Heart left ventricle (tissue), 16 donors: ENCODE measurements around the gene HAND2. TPM values are rescaled to one million over a fixed set of nuclear protein-coding genes. Genes with fewer than 3 reads are reported as not detected.

Experiments
- ATAC-seq, 4 donors: fragments of 200-7000 bp; cut with Tn5 transposase; one replicate each; pipeline ENCODE4 v1.9.1; 2020 to 2022; ENCODE audit warnings: moderate library complexity in 4 of 4, mild to moderate bottlenecking in 3 of 4, moderate number of reproducible peaks in 1 of 4
- DNase-seq, 5 donors: peaks; one replicate each; pipeline ENCODE4 v3.0.0-alpha.2; 2020
- H3K27ac ChIP-seq, 12 donors: fragments of 200-600 bp; sonication (generic) in 4 of 12; one replicate each; pipeline versions ENCODE4 v1.5.0 to v1.8.0; 2016 to 2022; ENCODE audit warnings: mild to moderate bottlenecking in 2 of 12
- H3K27me3 ChIP-seq, 9 donors: fragments of 200-600 bp; sonication (generic) in 2 of 9; one replicate each; pipeline versions ENCODE4 v1.5.1 to v1.8.0; 2016 to 2022; ENCODE audit warnings: mild to moderate bottlenecking in 3 of 9
- H3K36me3 ChIP-seq, 9 donors: fragments of 200-600 bp; sonication (generic) in 2 of 9; one replicate each; pipeline versions ENCODE4 v1.5.0 to v1.8.0; 2018 to 2022; ENCODE audit warnings: mild to moderate bottlenecking in 2 of 9
- H3K4me1 ChIP-seq, 12 donors: fragments of 200-600 bp; sonication (generic) in 4 of 12; one replicate each; pipeline versions ENCODE4 v1.5.0 to v1.8.0; 2016 to 2022; ENCODE audit warnings: mild to moderate bottlenecking in 3 of 12
- H3K4me3 ChIP-seq, 12 donors: fragments of 200-600 bp; sonication (generic) in 4 of 12; one replicate each; pipeline versions ENCODE4 v1.5.0 to v1.8.0; 2017 to 2022; ENCODE audit warnings: mild to moderate bottlenecking in 9 of 12, moderate library complexity in 4 of 12
- H3K9me3 ChIP-seq, 12 donors: fragments of 200-600 bp; sonication (generic) in 4 of 12; one replicate each; pipeline versions ENCODE4 v1.5.0 to v1.8.0; 2016 to 2022; ENCODE audit warnings: mild to moderate bottlenecking in 1 of 12
- POLR2A ChIP-seq, 2 donors: fragments of 450-650 bp; IDR thresholded peaks; one replicate each; pipeline ENCODE4 v1.6.1; 2017; ENCODE audit warnings: antibody characterized with exemption in 2 of 2, mild to moderate bottlenecking in 2 of 2, moderate library complexity in 2 of 2
- WGBS, 4 donors: extraction: QIAGEN DNeasy Blood & Tissue Kit in 2 of 4; methylation state at CpG; one replicate each; pipeline versions ENCODE4 v1.1.5 to v1.1.7; 2013 to 2018; 5-methylcytosine and 5-hydroxymethylcytosine counted together
- intact Hi-C, 10 donors: fragments of 100-400 bp; cut with DNase I; formaldehyde crosslinking; loops; one replicate each; pipeline versions ENCODE4 v1.11.1 to v1.14.2; 2022
- polyA plus RNA-seq, 2 donors: library from polyadenylated mRNA; stranded (reverse); fragments of 200-250 nt; gene quantifications; one replicate each; pipeline ENCODE4 v1.2.3, GENCODE V29; 2013
- total RNA-seq, 9 donors: library from RNA; depleted of rRNA in 2 of 9; stranded (reverse); fragments of >200 nt in 2 of 9; fragmentation: NEBNext Ultra II Directional in 3 of 9; extraction: Animal tissue kit (Norgen Biotek cat#: 25700) in 3 of 9; gene quantifications; one replicate each; pipeline versions ENCODE4 v1.1.0 to v1.2.4, GENCODE V29; 2016 to 2023
- TF ChIP-seq, protein P1 (sequence below), 12 donors: fragments of 200-600 bp; sonication (generic) in 4 of 12; IDR thresholded peaks; one replicate each; pipeline versions ENCODE4 v1.5.0 to v1.8.0; 2018 to 2022; ENCODE audit warnings: antibody characterized with exemption in 12 of 12, mild to moderate bottlenecking in 5 of 12
- donor health status: ischemic (EF 13 %, LVEDD 7.1; RV severe dilation, severe dysfunction).
- donor health status: healthy with polysubstance abuse.
- donor health status: DM: no; HTN: yes; CAD: no.
- donor health status: DM: no; HTN: no; CAD: no.
- donor health status: ischemic (EF 25% LVEDD 6.9; RV normal size, moderate dysfunction).
- donor health status: ischemic (EF 25% LVEDD 5.7; RV mildly dilated, moderate dysfunction).
- donor health status: healthy.
- donor health status: DM: yes; HTN: yes; CAD: no.
- donor health status: ischemic (EF 35%, LVEDD 5.7; RV mildly dilated, moderate dysfunction).
- donor health status: nonischemic (EF 11% LVEDD 7.7; RV severe dilation, severe dysfunction).
- donor health status: DM: yes; HTN: yes; CAD: no.
- donor health status: PGD.
- donor health status: ischemic (EF 29% LVEDD 5.4; RV normal size, mild dysfunction).
- donor health status: nonischemic (EF 23%, LVEDD 6.1; RV moderate dilation, normal function).

The HAND2 gene
- total and polyA plus RNA-seq, 11 donors = 72.8 to 188 (median 126) TPM

DNA sequence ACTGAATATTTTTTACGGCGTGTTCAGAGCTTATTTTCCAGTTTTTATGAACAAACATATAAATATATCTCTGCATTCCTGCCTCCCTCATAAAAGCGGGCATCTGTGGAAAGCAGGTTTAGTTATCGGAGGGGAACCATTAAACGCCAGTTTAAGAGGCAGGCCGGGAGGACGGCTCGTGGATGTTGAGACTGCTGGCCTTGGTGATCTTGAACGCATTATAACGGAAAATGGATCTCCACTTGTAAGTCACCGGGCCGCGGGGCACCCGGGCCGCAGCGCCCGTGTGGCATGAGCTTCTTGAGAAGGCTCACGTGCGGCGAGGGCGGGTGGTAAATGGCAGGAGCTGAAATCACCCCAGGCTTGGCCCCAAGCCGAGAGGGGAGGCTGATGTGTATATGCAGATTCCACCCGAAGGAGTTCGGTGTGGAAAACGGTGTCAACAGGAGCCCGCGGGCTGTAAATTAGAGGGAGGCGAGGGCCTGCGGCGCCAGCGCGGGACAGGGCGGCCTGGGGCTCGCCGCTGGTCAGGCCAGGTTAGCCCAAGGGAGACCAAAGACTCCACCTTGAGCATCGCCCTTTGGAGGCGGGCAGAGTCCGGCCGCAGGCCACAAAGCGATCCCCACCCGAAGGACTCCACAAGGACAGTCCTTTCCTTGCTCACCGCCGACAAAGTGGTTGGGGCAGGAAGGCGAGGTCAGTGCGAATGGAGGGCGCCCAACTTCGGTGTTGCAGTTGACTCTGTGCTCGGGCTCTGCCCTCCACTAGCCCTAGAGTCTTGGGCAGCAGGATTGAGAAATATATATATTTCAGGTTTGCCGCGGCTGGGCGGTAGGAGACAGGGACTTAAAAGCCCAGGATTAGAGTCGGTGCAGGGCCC lies 1.3 kb upstream of the HAND2 start:
- intact Hi-C loops = loop anchor here in 8 of 10 donors (2.0 to 10.0 kb wide), 8 partner anchors 23 to 216 kb away; no protein-coding TSS in a partner anchor
- H3K9me3 ChIP-seq = no peaks in the 10 kb centered on the region
- H3K27ac ChIP-seq = peak overlapping the region; percentile 72 to 99 (median 94)
- peaks cover 0 to 96% (median 11%) of the 10 kb centered on the region in 9 donors for H3K27me3 ChIP-seq
- 18 to 29% (median 25%) methylated on average over 47 to 52 of the region's 52 CpGs for WGBS, 4 donors
- DNase-seq (peak; percentile 63 to 86 (median 72)), ATAC-seq (peak in 3 of 4 donors; percentile 32 to 36 (median 34))
- H3K4me1 ChIP-seq = peaks cover 0 to 8% (median 3%) of the 10 kb centered on the region in 12 donors
- peak overlapping the region; percentile 33 to 95 (median 82) for H3K4me3 ChIP-seq
- peaks cover 0 to 4% (median 0%) of the 10 kb centered on the region in 9 donors for H3K36me3 ChIP-seq
- TF ChIP-seq, protein P1, sequence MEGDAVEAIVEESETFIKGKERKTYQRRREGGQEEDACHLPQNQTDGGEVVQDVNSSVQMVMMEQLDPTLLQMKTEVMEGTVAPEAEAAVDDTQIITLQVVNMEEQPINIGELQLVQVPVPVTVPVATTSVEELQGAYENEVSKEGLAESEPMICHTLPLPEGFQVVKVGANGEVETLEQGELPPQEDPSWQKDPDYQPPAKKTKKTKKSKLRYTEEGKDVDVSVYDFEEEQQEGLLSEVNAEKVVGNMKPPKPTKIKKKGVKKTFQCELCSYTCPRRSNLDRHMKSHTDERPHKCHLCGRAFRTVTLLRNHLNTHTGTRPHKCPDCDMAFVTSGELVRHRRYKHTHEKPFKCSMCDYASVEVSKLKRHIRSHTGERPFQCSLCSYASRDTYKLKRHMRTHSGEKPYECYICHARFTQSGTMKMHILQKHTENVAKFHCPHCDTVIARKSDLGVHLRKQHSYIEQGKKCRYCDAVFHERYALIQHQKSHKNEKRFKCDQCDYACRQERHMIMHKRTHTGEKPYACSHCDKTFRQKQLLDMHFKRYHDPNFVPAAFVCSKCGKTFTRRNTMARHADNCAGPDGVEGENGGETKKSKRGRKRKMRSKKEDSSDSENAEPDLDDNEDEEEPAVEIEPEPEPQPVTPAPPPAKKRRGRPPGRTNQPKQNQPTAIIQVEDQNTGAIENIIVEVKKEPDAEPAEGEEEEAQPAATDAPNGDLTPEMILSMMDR (IDR thresholded peaks at IDR 0.05) = no peak
- no peak for TF ChIP-seq POLR2A (IDR thresholded peaks at IDR 0.05)

DNA sequence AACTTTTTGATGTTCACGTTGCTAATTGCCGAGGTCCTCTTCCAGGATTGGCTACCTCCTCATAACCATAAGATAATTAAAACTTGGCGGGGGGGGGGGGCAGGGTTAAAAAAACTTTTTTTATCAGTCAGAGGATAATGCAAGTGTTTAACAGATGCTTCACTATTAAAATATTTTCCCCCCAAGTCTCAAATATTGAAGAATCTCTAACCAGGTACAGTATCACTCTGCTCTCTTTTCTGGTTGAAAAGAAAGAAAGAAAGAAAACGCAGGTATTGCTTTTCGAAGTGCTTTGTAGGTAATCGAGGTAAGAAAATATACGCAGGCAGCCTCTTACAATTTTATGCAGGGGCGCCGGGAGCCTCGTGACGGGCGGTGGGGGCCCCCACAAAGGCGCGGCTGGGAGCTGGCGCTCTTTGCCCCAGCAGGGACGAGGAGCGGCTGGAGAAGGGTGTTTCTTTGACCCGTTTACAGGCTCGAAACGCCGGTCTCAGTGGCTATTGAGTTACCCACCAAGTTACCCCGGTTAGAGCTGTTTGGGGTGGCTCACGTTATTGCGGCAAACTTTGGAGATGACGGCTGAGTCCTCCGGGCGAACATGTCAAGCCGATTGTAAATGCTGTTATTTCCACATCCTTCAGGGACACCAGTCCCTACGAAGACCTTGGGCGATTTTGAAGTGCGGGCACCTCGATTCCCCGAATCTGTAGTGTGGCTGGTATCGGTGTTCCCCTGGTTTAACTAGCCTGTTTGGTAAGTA lies 477 bp upstream of the HAND2 start:
- H3K4me1 ChIP-seq = peaks cover 0 to 7% (median 3%) of the 10 kb centered on the region in 12 donors
- intact Hi-C loops = loop anchor here in 8 of 10 donors (2.0 to 10.0 kb wide), 8 partner anchors 22 to 217 kb away; no protein-coding TSS in a partner anchor
- H3K9me3 ChIP-seq = no peaks in the 10 kb centered on the region
- peak overlapping the region; percentile 60 to 95 (median 82) for H3K4me3 ChIP-seq
- ATAC-seq = peak in 1 of 4 donors; percentile 15
- TF ChIP-seq, protein P1 (IDR thresholded peaks at IDR 0.05) = no peak
- no peak for TF ChIP-seq POLR2A (IDR thresholded peaks at IDR 0.05)
- no peak for DNase-seq
- 4 to 8% (median 6%) methylated on average over 28 to 34 of the region's 34 CpGs for WGBS, 4 donors
- peaks cover 0 to 7% (median 0%) of the 10 kb centered on the region in 9 donors for H3K36me3 ChIP-seq
- H3K27me3 ChIP-seq = peaks cover 0 to 96% (median 11%) of the 10 kb centered on the region in 9 donors
- H3K27ac ChIP-seq = peak overlapping the region; percentile 72 to 99 (median 94)

DNA sequence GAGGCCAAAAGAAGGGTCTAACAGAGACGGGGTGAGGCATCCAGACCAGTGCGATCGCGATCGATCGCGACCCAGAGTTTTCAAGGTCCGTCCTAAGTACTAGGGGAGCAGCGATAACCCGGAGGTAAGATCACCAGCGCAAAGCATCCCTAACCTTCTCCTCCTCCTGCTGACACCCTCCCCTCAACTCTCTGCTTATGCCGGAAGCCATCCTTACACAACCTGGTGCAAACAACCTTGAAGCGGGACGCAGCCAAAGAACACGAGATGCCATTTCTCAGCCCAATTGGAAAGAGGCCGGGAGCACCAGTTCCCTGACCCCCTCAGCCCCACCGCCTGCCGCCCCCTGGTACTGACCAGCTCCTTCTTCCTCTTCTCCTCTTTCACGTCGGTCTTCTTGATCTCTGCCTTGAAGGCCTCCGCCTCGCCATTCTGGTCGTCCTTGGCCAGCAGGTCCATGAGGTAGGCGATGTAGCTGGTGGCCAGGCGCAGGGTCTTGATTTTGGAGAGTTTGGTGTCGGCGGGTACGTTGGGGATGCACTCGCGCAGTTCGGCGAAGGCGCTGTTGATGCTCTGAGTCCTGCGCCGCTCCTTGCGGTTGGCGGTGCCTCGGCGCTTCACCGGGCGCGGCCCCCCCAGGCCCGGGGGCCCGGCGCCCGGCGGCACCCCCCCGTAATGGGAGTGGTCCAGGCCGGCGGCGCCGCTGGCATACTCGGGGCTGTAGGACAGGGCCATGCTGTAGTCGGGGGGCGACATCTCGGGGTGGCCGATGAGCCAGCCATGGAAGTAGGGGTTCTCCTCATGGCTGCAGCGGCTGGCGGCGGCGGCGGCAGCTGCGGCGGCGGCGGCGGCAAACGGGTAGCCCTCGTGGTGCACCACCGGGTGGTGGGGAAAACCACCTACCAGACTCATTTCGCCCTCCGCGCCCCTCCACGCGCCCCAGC lies 1.4 kb downstream of the HAND2 start:
- Histone ChIP-seq H3K36me3 (peaks cover 0 to 7% (median 0%) of the 10 kb centered on the region in 9 donors), H3K27ac (peak overlapping the region; percentile 83 to 99 (median 95)), H3K9me3 (no peaks in the 10 kb centered on the region), H3K4me3 (peak overlapping the region; percentile 54 to 95 (median 82)), H3K27me3 (peaks cover 0 to 96% (median 12%) of the 10 kb centered on the region in 9 donors), H3K4me1 (peaks cover 0 to 12% (median 4%) of the 10 kb centered on the region in 12 donors)
- TF ChIP-seq, protein P1 (IDR thresholded peaks at IDR 0.05) = no peak
- TF ChIP-seq POLR2A (IDR thresholded peaks at IDR 0.05) = peak in 1 of 2 donors; percentile 21
- ATAC-seq = peak in 2 of 4 donors; percentile 11 to 40
- DNase-seq = peak in 2 of 5 donors; percentile 54 to 72
- WGBS, 4 donors = 3 to 8% (median 6%) methylated on average over 26 to 75 of the region's 75 CpGs
- intact Hi-C loops = loop anchor here in 1 of 10 donors (5.0 kb wide), 1 partner anchor 219 kb away; no protein-coding TSS in a partner anchor
